Measurements from ENCODE around the gene TTC28.

The TTC28 gene

DNA sequence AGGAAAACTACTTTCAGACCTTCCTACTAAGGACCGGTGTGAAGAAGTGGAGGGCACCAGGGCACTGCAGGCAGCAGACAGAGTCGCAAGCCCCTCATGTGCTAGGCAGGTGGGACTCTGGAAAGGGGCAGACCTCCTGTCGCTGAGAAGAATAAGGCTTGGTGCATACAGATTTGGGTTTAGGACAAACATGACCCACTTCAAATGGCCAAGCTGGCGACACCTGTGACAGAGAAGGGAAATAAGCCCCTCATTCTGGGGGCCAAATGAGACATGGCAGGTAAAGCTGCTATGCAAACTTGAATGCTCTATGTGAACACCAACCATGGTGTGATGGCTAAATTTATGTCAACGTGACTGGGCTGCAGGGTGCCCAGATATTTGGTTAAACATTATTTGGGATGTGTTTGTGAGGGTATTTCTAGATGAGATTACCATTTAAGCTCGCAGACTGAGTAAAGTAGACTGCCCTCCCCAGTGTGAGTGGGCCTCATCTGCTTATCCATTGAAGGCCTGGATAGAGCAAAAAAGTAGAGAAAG is 648.2 kb downstream of the TTC28 start:
- DNase-seq = no peak

DNA sequence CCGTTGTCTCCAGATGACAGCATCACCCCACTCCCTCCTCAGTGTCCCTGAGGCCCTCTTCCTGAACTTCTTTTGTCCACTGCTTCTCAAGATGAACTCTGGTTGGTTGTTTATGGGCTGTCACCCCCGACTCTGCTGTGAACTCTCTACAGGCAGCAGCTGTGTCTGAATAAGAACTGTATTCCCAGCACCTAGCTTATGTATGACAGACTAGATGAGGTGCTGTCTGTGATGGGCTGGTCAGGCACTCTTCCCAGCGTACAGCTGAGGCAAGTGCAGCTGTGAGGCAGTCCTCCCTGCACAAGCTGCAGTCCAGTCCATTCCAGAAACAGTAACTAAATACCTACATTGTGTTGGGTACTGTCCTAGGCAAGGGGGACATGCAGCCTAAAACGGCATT is 649.2 kb downstream of the TTC28 start:
- no peak for DNase-seq

DNA sequence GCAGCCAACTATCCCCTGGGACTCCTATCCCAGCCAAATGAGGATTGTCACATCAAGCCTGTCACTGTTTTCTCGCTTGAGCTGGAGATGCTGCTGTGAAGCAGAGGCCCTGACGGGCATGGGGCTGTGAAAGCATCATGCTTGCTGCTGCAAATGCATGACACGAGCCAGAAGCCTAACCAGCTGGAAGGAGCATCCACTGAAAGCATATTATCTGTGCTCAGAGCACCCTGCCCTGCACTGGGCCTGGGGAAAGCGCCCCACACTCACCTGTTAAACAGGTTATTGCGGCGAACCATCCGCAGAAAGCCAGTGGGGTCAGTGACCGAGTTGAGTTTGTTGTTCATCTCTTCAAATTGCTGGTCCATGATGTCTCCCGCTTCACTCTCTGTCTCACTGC is 649.7 kb downstream of the TTC28 start:
- no peak for DNase-seq

DNA sequence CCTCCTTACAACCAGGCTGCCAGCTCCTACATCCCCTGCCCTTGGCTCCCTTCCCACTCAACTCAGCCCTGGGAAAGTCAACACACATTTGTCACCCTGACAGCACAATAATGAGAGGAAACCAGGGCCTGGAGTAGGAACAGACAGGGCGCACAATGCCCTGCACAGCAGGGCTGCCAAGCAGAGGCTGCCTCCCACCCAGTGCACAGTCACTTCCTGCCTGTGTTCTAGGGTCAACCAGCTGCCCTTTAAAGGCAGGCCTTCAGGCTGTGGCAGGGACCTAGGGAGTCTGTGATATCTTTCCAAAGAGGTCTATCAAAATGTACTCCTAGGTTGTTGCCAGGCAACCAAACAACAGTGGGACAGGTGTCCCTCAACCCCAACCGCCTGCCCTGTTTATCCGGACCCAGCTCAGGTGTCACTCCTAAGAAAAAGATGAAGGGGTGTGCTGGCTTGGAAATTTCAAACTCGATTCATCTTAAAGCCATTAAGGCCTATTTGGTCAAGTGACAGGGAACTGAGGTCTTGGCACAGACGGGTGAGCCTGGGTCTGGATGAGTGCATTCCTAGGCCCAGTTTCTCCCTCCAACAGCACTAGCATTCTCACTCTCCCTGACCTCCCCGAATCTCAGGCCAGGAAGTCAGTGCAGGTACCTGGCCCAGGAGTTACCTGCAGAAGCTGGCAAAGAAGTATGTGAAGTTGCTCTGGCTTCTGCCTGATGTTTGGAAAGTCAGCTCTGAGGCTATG is 650.3 kb downstream of the TTC28 start:
- peak; percentile 79 for DNase-seq

DNA sequence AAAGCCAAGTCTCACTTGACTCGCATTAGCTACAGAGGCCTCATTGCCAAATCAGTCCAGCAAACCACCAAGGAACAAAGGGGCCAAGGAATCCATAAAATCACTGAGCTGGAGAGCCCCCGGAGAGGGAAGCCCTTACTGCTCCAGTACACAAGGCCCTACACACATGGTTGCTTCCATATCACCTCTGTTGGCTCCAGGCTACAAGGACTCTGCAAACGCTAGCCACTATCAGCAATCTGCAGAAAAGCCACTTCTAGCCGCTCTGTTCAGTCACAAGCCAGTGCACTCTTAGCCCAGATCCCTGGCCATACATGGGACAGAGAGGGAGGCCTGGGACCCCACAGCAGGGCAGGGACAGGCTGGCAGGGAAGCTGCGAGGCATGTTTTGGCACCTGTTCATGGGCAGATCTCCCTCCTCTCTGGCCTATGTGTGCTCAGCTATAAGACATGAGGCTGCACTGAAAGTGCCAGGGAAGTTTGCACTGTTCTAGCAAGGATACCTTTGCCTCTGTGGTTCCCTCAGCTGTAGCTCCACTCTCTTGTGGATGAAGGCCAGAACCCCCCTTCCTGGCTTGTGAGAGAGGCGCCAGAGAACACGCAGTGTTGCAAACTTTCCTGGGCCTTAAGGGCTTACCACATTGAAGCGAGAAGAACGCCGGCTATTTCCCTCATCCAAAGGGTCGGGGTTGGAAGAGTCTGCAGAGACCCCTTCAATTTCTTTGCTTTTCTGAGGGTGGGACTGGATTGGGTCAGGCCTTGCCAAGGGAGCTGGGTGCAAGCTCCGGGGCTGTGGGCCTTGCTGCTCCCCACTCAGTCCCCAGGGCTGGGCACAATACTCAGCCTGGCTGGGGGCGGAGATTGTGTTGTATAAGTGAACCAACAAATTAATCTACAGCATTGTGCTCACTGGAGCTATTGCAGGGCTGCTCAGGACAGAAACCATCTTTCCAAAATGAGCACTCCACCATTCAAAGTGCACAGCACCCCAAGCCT is 651.9 kb downstream of the TTC28 start:
- peak; percentile 67 for DNase-seq

DNA sequence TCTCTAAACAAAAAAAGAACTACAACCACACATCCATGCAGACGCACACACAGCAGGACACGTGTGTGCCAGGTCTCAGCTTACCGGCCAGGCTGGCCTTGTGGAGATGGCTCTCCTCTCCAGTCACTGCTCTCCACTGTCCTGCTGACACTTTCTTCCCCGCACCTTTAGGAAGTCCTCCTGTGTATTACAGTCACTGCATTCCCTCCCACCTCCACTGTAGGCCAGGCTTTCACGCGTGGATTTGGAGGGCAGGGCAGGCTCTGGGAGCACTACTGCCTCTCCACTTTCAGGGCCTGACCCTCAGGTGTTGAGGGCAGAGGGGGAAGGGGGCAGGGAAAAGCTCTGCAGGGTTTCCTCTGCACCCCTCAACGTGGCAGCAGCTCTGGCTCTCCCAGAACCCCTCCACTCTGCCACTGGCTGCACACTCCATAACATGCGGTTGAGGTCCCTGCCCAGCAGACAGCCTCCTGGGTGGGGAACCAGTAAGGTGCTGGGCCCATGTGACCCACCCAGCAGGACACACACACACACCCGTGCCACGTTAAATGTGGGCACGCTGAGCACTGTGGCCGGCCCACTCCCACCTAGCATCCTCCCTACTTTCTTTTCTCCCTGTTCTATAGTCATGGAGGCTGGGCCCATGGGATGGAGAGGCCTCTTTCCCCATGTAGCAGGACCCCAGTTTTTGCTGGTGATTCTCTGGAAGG is 653.6 kb downstream of the TTC28 start:
- DNase-seq = no peak

DNA sequence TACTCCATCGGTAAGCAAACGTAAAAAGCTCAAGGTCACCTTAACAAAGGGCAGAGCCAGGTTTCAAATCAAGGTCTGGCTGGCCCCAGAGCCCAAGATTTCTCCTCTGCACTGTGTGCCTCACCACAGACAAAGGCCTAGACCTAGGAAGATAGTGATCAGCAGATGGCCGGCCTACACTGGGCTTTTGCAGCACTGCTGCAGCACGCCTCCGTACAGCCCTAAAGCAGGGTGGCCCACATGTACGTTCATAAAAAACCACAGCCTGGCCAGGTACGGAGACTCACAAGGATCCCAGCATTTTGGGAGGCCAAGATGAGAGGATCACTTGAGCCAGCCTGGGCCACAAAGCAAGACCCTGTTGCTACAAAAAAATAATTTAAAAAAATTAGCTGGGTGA is 654.3 kb downstream of the TTC28 start:
- no peak for DNase-seq

DNA sequence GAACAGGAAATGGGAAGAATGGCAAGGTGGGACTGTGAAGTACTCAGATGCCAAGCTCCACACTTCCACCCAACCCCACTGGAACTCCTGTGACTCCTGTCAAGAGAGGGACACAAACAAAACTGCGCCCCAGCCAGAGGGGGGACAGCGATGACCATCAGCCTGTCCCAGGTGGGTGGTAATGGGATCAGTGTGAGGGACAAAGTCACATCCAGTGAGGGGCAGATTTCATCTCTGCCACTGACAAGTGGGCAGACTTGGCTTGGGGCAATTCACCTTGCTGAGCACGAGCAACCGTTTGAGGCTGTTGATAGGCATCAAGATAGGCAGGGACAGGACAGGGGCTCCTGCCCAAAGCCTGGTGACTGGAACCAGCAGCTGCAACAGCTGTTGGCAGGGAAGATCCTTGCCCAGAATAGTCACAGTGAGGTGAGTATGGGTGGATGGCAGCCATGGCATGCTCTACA is 655.2 kb downstream of the TTC28 start:
- no peak for DNase-seq

DNA sequence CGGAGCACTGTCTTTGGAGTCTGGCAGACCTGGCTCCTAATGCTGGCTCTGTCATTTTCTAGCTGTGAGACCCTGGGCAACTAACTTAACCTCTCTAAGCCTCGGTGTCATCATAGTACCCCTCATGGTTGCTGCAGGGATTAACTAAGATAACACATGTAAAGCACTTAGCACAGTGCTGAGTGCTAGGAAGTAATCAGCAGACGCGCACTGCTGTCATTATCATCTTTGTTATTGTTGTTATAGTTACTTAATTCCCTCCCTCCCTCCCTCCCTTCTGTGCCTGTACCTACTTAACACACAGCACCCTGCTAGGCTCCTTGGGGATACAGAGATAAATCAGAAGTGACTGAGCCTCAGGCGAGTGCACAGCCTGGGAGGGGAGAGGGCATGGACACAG is 655.9 kb downstream of the TTC28 start:
- no peak for DNase-seq

DNA sequence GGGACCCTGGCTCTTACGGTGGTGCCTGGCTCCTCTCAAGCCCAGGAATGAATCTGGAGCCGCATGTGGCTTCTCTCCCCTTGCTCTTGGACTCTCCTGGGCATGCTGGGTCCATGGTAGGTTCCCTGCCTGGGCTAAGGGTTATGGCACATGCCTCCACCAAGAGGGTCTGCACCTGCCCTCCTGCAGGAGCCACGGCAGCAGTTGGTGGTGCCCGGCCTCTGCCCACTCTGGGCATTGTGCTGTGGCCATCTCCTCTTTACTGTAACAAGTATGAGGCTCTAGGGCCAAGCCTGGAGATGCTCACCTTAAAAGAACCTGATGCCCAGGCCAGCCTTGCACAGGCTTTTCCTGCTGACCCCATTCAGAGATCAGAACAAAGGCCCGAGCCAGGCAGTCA is 656.6 kb downstream of the TTC28 start:
- no peak for DNase-seq

DNA sequence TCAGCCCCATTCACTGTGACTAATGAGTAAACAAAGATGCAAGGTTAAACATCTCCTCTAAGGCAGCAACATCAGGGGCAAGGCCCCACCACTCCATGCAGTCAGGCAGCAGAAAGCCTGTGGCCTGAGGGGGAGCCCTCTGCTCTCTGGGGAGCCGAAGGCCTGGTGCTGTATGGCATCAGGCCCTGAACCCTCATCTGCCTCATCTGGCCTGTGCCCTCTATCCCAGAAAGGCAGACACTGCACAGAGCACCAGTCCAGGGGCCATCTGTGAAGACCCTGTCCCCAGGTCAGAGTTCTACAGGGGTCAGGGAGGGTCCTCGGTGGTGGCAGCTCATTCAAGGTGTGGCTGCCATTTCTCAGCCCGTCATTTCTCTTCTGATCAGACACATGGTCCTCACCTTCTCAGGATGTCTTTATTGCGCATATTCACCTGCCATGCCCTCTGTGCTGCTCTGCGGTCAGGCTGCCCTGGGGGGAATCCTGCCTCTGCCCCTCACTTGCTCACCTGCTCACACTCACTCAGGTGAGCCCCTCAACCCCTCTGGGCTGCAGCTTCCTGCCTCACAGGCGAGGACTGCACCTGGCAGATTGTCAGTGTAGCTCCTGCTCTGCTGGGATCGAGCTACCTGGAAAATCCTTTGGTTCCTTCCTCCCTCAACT is 657.5 kb downstream of the TTC28 start:
- no peak for DNase-seq

DNA sequence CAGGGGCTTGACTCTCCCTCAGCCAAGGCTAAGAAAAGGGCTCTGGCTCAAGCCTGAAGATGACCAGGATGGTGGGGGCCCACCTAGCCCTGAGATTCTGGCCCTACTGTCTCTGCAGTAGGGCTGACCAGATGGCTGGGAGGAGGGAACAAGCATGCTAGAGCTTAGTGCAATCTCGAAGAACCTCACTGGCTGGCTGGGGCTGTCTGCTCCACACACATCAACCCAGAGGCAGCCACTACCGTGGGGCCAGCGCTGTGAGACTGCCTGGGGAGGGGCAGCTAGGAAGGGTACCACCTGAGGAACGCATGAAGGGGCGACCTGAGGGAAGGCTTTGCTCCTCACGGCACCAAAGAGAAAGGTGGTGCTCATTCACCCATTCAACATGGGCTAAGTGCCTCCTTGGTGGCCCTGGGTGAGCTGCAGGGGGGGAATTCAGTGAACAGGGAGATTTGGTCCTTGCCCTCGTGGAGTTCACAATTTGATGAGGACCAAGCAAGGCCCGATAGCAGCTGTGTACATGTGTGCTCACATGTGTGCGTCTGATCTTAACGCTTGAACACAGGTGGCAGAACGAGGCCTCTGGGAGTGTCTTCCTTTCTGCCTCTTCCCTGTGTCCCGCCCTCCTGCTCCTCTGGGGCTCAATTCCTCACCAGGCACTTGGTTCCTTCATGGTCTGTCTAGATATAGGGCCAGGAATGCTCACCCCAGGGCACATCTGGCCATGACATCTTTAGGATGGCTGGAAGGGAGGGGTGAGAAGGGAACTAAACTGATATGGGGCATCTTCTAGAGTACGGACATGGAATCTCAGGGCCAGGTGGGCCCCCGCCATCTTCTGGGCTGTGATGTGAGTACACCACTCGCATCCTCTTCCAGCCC is 658.3 kb downstream of the TTC28 start:
- no peak for DNase-seq

DNA sequence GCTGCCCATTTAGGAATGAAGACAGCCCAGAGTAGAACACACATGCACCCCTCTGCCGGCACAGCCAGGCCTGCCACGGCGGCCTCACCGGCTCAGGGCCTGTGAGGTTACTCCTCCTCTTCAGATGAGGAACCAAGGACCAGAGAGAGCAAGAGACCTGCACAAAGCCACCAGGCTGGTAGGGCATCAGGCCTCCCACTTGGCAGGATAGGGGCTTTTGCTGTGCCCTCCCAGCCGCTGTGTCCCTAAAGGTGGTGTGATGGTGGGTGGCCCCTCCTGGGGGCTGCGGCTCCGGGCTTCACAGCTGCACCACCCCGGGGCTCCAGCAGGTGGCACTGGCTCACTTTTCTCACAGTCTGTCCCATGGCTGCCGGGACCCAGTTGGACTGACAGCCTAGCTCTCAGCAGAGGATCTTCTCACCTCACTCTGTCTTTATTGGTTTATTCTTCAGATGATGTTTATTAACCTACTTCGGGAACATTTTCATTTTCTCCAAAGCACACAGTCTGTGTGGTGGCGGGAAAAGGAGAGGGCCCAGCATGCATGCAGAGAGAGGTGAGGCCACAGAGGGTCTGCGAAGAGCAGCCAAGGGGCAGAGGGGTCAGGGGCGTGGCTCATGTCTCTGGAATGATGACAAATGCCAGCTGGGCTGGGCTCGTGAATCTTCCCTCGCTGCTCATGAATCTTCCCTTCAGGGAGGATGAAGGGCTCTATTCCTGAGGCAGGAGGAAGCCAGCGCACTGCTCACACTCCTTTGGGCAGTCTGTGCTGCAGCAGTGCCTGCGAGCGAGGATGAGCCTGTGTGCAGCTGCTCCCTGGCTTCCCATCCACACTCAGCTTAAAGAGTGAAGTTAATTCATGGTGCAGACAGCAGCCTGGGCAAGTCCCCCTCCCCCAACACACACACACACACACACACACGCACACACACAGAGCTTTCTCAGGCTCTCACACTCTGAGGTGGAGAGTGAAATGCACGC is 659.5 kb downstream of the TTC28 start:
- peak; percentile 8 for DNase-seq

DNA sequence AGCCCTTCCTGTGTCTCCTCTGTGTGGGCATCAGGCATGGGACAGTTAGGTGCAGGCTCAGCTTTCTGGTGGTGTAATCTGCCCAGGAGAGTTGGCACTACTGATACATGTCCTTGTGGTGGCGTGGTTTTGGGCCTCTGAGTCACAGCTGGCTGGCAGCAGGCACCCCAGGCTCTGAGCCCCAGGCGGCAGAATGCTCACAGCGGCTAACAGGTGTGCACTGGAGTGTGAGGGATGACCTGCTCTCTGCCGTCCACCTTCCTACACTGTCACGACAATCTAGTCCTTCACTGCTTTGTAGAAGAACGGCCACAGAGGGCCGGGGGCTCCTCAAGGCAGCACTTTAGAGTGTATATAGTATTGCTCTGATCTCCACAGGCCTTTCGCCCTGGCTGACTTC is 660.3 kb downstream of the TTC28 start:
- no peak for DNase-seq

DNA sequence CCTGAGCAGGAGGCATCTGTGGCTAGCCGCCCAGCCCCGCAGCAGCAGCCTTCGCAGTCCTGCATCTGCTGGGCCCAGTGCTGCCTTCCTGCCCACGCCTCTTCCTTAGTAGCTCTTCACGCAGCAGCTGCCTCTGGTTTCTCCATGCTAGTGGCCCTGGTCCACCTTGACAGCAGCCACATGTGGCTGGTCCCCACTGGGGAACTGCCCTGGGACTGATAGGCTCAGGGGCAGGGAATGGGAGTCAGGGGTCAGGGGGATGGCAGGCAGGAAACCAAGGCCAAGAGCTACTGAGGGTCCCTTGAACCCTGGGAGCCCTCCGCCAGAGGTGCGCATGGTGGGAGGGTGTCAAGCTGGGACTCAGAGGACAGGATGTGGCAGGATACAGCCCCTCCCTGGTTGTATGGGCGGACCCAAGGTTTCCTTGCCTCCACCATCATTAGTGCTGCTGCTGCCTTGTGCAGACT is 661.1 kb downstream of the TTC28 start:
- DNase-seq = no peak

DNA sequence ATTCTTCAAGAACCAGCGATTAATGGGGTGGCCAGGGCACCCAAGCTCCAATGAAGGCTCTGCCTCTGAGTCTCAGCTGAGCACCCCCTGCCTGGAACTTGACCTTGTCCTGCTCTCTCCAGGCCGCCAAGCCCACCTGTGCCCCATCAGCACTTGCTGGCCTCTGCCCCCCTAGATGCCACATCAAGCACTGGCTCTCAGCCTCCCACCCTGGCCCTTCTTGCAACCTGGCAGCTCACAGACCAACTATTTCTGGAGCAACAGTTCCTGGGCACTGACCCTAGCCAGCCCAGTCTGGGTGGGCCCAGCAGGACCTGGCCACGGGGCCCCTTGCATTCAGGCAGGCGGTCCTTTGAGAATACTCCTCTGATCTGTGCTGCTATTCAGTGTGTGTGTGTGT is 661.8 kb downstream of the TTC28 start:
- no peak for DNase-seq

DNA sequence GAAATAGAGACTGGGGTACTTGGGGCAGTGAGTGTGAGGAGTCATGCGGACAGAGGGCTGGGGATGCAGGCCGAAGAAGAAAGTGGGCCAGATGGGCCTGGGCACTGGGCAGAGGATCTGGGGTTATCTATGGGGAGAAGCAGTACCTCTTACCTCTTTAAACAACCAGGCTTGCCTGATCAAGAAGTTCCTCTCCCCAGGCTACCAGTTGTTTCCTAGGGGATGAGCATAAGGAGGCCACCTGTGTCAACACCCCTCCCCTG is 662.2 kb downstream of the TTC28 start:
- DNase-seq = no peak

DNA sequence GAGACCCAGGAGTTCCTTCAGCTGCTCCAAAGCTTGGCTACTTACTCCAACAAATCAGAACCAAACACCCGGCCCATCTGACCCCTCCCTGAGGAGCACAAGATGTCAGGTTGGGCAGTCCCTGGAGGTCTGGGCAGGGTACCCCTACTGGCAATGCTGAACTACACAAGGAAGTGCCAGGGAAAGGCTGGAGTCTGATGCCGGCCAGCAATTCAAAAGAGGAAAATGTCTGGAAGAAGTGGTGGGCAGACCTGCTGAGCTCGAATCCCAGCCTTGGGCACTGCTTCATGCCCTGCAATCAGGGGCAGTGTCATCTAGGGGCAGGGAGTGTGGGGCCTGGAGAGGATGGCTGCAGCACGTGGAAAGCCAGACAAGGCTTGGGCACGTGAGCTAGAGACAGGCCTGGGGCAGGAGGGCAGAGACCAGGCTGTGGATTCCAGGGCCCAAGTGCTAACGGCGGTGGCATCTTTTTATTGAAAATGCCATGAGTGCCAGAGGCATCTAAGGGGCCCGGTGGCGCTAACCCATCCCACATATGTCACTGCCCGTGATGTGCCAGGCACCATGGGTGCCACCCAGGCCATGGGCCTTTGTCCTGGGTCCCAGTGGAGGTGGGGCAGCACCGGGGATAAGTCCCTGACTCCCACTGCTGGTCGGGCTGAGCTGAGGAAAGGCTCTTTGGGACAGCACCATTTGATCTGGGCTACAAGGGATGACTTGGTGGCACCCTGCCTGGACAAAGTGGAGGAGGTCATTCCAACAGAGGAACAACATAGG is 662.7 kb downstream of the TTC28 start:
- no peak for DNase-seq

All from DMS79 treated with DMSO at 0.1 percent for 48 hours (cell line).